Activated B cell treated with CpG ODN at 0.5 μM for 24 hours (primary cell): ENCODE results near the gene PTPN4. TPM values are rescaled to one million over a fixed set of nuclear protein-coding genes. Genes with fewer than 3 reads are reported as not detected.
"Not testable (repeated sequence)": the region's sequence is repeated elsewhere in the genome, so short reads cannot be mapped to it uniquely, and the experiment has no call there.

Source experiments
- ATAC-seq: fragments of 200-7000 bp; cut with Tn5 transposase; one replicate; pipeline ENCODE4 v1.10.0; 2021; ENCODE audit warnings: low read depth, mild to moderate bottlenecking, moderate library complexity
- CTCF ChIA-PET: fragments of 350-600 bp; sonication (Branson Sonifier 250); formaldehyde crosslinking; loops from one replicate; lab custom pipeline; 2021; ENCODE audit warnings: antibody characterized with exemption; lab: Charles Lee
- POLR2A ChIA-PET: fragments of 350-600 bp; sonication (Branson Sonifier 250); formaldehyde crosslinking; loops from one replicate; lab custom pipeline; 2021; ENCODE audit warnings: antibody characterized with exemption; lab: Charles Lee
- DNase-seq: peaks from one replicate; pipeline ENCODE4 v3.0.0; 2022
- H3K27ac Mint-ChIP-seq: one replicate; pipeline ENCODE4 v1.8.0; 2020; ENCODE audit warnings: mixed read lengths
- H3K27me3 Mint-ChIP-seq: one replicate; pipeline ENCODE4 v1.8.0; 2021; ENCODE audit warnings: mixed read lengths
- H3K36me3 Mint-ChIP-seq: one replicate; pipeline ENCODE4 v1.8.0; 2021; ENCODE audit warnings: low read depth, mixed read lengths
- H3K4me1 Mint-ChIP-seq: one replicate; pipeline ENCODE4 v1.8.0; 2021; ENCODE audit warnings: mixed read lengths
- H3K4me3 Mint-ChIP-seq: one replicate; pipeline ENCODE4 v1.8.0; 2020; ENCODE audit warnings: mild to moderate bottlenecking, mixed read lengths
- H3K9me3 Mint-ChIP-seq: one replicate; pipeline ENCODE4 v1.8.0; 2020; ENCODE audit warnings: mixed read lengths
- CTCF ChIP-seq: fragments of 200-600 bp; IDR thresholded peaks from one replicate; pipeline ENCODE4 v1.8.0; 2022; ENCODE audit warnings: antibody characterized with exemption, mild to moderate bottlenecking
- intact Hi-C: fragments of 100-400 bp; cut with micrococcal nuclease; formaldehyde crosslinking; loops from one replicate; pipeline ENCODE4 v1.15.1; 2024
- total RNA-seq: library from RNA; stranded (reverse); gene quantifications from 2 replicates; pipeline ENCODE4 v1.2.3, GENCODE V29; 2022

PTPN4 gene
- total RNA-seq, 1 donor from 2014 or later = 41.2 TPM

DNA sequence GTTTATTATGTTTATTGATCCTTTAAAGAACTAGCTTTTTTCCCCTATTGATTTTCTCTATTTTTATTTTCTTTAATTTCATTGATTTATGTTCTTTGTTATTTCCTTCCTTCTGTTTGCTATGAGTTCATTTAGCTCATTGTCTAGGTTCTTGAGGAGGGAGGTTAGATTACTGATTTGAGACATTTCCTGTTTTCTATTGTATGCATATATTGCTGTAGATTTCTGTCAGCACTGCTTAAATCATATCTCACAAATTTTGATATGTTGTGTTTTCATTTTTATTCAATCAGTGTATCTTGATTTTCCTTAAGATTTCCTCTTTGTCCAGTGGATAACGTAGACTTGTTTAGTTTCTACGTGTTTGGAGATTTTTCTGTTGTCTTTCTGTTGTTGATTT, 43.4 kb downstream of the PTPN4 start:
- Mint-ChIP-seq H3K4me3 (no peak overlapping the region), H3K4me1 (peaks cover 38% of the 10 kb centered on the region), H3K27me3 (no peaks in the 10 kb centered on the region), H3K27ac (no peak overlapping the region), H3K9me3 (peaks cover 7% of the 10 kb centered on the region), H3K36me3 (peaks cover 15% of the 10 kb centered on the region)
- no peak for DNase-seq
- intact Hi-C loops = no loop called here
- no peak for ATAC-seq
- ChIA-PET POLR2A (no interaction called here), CTCF (no interaction called here)
- no peak for TF ChIP-seq CTCF

GRCh38 chr2:119804409-119804808, 44.7 kb downstream of the PTPN4 start:
- H3K9me3 Mint-ChIP-seq, H3K4me3 Mint-ChIP-seq, CTCF ChIA-PET, ATAC-seq, H3K27me3 Mint-ChIP-seq, DNase-seq, H3K27ac Mint-ChIP-seq, POLR2A ChIA-PET, intact Hi-C loops: not testable (repeated sequence)
- H3K36me3 Mint-ChIP-seq = peaks cover 13% of the 10 kb centered on the region
- peaks cover 36% of the 10 kb centered on the region for H3K4me1 Mint-ChIP-seq

DNA sequence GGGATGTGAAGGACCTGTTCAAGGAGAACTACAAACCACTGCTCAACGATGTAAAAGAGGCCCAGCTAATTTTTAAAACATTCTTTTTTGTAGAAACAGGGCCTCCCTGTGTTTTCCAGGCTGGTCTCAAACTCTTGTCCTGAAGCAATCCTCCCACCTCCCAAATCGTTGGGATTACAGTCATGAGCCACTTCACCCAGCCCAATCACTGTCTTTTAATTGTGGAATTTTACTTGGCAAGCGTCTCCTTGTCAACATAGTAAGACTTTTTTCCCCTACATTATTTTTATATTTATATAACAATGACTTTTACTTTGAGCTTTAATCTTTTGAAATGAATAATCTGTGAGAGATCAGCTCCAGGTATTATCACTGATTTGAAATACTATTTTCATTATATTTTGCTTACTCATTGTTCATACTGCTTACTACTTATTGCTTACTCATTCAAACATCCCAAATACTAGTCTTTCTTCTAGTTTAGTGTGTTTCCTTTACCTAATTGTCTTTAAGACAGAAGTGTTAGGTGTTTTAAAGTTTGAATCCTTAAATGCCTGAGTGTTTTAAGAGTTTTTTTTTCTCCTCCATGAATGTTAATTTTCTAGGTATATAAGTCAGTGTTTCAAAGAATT, 48.9 kb downstream of the PTPN4 start:
- H3K4me1 Mint-ChIP-seq = peaks cover 16% of the 10 kb centered on the region
- POLR2A ChIA-PET = interaction anchor here (0.9 kb wide), 1 partner anchor 15 kb away, joined by 4 read pairs; no protein-coding TSS in a partner anchor
- no peak overlapping the region for H3K27ac Mint-ChIP-seq
- intact Hi-C loops = no loop called here
- DNase-seq = no peak
- ATAC-seq = no peak
- CTCF ChIA-PET = no interaction called here
- peaks cover 38% of the 10 kb centered on the region for H3K36me3 Mint-ChIP-seq
- no peak for TF ChIP-seq CTCF
- peaks cover 7% of the 10 kb centered on the region for H3K9me3 Mint-ChIP-seq
- H3K4me3 Mint-ChIP-seq = no peak overlapping the region
- H3K27me3 Mint-ChIP-seq = no peaks in the 10 kb centered on the region

GRCh38 chr2:119809339-119810048, 49.8 kb downstream of the PTPN4 start:
- DNase-seq (no peak), ATAC-seq (no peak)
- POLR2A ChIA-PET = no interaction called here
- CTCF ChIA-PET = no interaction called here
- intact Hi-C loops = no loop called here
- Mint-ChIP-seq H3K27ac (no peak overlapping the region), H3K36me3 (peaks cover 37% of the 10 kb centered on the region), H3K4me3 (no peak overlapping the region), H3K9me3 (peaks cover 2% of the 10 kb centered on the region), H3K27me3 (no peaks in the 10 kb centered on the region), H3K4me1 (peaks cover 17% of the 10 kb centered on the region)
- TF ChIP-seq CTCF = no peak

DNA sequence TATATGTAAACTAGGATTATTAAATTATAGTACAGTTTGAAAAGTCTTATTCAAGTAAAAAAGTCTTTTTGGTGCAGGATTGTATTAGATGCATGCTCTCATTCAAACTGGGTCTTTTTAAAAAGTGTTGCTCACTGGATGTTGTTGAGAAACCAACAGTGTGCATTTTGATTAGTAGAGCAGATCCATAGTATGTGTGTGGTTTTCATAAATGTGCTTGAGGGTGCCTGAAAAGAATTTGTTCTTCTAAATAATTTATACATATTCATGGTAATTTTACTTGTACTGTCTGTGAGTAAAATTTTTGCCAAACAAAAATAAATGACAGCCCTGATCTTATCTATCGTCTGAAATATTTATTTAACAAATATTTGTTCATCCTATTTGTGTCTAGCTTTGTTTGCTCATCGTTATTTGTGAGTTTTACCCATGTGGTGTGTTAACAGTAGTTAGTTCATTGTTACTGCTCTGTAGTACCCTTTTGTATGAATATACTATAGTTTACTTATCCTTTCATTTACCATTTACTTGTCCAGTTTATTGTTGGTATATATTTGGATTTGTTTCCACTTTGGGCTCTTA, 50.4 kb downstream of the PTPN4 start:
- peaks cover 35% of the 10 kb centered on the region for H3K36me3 Mint-ChIP-seq
- ATAC-seq (no peak), DNase-seq (no peak)
- no peak overlapping the region for H3K27ac Mint-ChIP-seq
- peaks cover 16% of the 10 kb centered on the region for H3K4me1 Mint-ChIP-seq
- H3K4me3 Mint-ChIP-seq = no peak overlapping the region
- ChIA-PET POLR2A (no interaction called here), CTCF (no interaction called here)
- H3K9me3 Mint-ChIP-seq = peaks cover under 1% of the 10 kb centered on the region
- intact Hi-C loops = no loop called here
- no peaks in the 10 kb centered on the region for H3K27me3 Mint-ChIP-seq
- TF ChIP-seq CTCF = no peak
